Uterus (tissue), 4 donors: ENCODE results near the gene NOTO. TPM values are rescaled to one million over a fixed set of nuclear protein-coding genes. Genes with fewer than 3 reads are reported as not detected.

ENCODE experiments used
- DNase-seq, 2 donors: peaks; one replicate each; pipeline ENCODE4 v3.0.0-alpha.2; 2019 to 2020
- H3K27ac ChIP-seq, 2 donors: fragments of 200-600 bp; sonication (generic); 1 replicate in 1 of 2; 2 replicates in 1 of 2; pipeline ENCODE4 v1.5.1; 2016 to 2018
- H3K27me3 ChIP-seq, 2 donors: fragments of 200-600 bp; sonication (generic); one replicate each; pipeline ENCODE4 v1.5.1; 2018 to 2019; ENCODE audit warnings: control low read depth in 1 of 2
- H3K36me3 ChIP-seq, 2 donors: fragments of 200-600 bp; sonication (generic); one replicate each; pipeline ENCODE4 v1.5.1; 2019; ENCODE audit warnings: control low read depth in 1 of 2
- H3K4me1 ChIP-seq, 2 donors: fragments of 200-600 bp; sonication (generic); one replicate each; pipeline ENCODE4 v1.5.1; 2018 to 2019; ENCODE audit warnings: control low read depth in 1 of 2
- H3K4me3 ChIP-seq, 2 donors: fragments of 200-600 bp; sonication (generic); 1 replicate in 1 of 2; 2 replicates in 1 of 2; pipeline ENCODE4 v1.5.1; 2018 to 2019; ENCODE audit warnings: mild to moderate bottlenecking in 1 of 2
- H3K9me3 ChIP-seq, 2 donors: fragments of 200-600 bp; sonication (generic); one replicate each; pipeline ENCODE4 v1.5.1; 2019; ENCODE audit warnings: control low read depth in 1 of 2
- POLR2A ChIP-seq, 2 donors: fragments of 450-650 bp; IDR thresholded peaks; one replicate each; pipeline ENCODE4 v1.6.1; 2016; ENCODE audit warnings: antibody characterized with exemption in 2 of 2, mild to moderate bottlenecking in 1 of 2, moderate library complexity in 1 of 2
- intact Hi-C: fragments of 100-400 bp; cut with DNase I; formaldehyde crosslinking; loops from one replicate; pipeline ENCODE4 v1.15.1; 2023; ENCODE audit warnings: low total_unique reads
- total RNA-seq, 4 donors: library from RNA; depleted of rRNA in 3 of 4; stranded (reverse); fragments of >200 nt in 3 of 4; gene quantifications; one replicate each; pipeline versions ENCODE4 v1.1.0 to v1.2.4, GENCODE V29; 2014 to 2023
- TF ChIP-seq, protein P1 (sequence below), 4 experiments: fragments of 200-600 bp in 2 of 4; fragments of 450-650 bp in 2 of 4; sonication (generic) in 2 of 4; IDR thresholded peaks; one replicate each; pipeline ENCODE4 v1.5.1; 2016 to 2019; ENCODE audit warnings: antibody characterized with exemption in 4 of 4, mild to moderate bottlenecking in 2 of 4, moderate library complexity in 1 of 4
- donor health status: DM: yes; HTN: yes; CAD: no.

Gene NOTO
- total RNA-seq, 4 donors from 2014 or later = not detected

DNA sequence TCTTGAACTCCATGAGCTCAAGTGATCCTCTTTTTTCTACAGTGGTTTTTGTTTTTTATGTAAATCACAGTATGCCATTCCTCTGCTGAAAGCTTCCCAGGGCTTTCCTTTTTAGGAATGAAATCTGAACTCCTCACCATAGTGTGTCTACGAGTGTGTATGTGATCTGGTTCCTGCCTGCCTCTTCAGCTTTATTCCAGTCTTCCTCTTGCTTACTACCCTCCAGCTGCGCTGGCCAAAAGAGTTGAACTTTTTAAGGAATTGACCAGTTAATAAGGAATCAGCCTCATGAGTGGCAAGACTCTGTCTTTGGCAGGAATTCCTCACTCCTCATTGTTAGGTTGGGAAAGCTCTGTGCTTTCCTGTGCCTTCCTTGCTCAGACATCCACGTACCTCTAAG, 35.8 kb downstream of the NOTO start:
- TF ChIP-seq, protein P1, sequence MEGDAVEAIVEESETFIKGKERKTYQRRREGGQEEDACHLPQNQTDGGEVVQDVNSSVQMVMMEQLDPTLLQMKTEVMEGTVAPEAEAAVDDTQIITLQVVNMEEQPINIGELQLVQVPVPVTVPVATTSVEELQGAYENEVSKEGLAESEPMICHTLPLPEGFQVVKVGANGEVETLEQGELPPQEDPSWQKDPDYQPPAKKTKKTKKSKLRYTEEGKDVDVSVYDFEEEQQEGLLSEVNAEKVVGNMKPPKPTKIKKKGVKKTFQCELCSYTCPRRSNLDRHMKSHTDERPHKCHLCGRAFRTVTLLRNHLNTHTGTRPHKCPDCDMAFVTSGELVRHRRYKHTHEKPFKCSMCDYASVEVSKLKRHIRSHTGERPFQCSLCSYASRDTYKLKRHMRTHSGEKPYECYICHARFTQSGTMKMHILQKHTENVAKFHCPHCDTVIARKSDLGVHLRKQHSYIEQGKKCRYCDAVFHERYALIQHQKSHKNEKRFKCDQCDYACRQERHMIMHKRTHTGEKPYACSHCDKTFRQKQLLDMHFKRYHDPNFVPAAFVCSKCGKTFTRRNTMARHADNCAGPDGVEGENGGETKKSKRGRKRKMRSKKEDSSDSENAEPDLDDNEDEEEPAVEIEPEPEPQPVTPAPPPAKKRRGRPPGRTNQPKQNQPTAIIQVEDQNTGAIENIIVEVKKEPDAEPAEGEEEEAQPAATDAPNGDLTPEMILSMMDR (IDR thresholded peaks at IDR 0.05) = no peak
- no peak for TF ChIP-seq POLR2A (IDR thresholded peaks at IDR 0.05)
- Histone ChIP-seq H3K4me1 (peaks cover 0 to 9% of the 10 kb centered on the region in 2 donors), H3K27ac (no peak overlapping the region), H3K27me3 (no peaks in the 10 kb centered on the region), H3K36me3 (no peaks in the 10 kb centered on the region), H3K4me3 (no peak overlapping the region), H3K9me3 (no peaks in the 10 kb centered on the region)
- intact Hi-C loops = no loop called here
- no peak for DNase-seq

DNA sequence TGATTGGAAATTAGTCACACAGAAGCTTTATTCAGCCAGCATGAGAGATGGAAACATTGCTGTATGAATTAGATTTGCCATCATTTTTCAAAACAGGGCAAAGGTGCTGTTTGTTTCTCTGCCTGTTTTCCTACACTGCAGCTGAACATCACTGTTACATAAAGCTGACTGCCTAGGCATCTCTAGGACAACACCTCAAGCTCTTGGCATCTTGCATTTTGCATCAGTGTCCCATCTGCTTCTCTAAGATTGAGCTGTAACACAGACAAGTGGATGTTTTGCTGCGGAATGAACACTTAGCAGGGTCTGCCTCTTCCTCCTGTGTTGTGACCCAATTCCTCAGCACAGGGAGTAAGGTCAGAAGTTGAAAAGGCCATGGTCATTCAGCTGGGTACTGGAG, 36.6 kb downstream of the NOTO start:
- H3K4me1 ChIP-seq = peaks cover 0 to 9% of the 10 kb centered on the region in 2 donors
- H3K27ac ChIP-seq = no peak overlapping the region
- H3K9me3 ChIP-seq = no peaks in the 10 kb centered on the region
- no peaks in the 10 kb centered on the region for H3K27me3 ChIP-seq
- no peak for TF ChIP-seq POLR2A (IDR thresholded peaks at IDR 0.05)
- TF ChIP-seq, protein P1 (IDR thresholded peaks at IDR 0.05) = no peak
- intact Hi-C loops = no loop called here
- no peak overlapping the region for H3K4me3 ChIP-seq
- no peak for DNase-seq
- no peaks in the 10 kb centered on the region for H3K36me3 ChIP-seq

DNA sequence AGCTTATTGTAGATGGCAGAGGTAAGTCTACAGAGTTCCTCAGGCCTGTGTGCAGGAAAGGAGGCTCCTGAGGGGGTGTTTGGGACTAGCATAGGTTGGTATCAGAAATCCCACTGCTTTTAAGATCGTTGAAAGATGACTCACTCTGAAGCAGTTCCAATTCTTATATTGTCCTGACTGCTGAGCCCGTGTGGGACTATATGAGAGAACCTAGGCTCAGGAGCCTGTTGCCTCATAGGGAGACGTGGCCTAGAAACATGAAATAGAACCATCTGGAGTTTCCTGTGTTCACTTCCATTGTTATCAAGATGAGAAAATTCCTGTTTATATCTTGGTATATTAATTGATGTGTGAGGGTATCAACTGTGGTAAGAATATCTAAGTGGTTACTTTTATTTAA, 37.4 kb downstream of the NOTO start:
- no peaks in the 10 kb centered on the region for H3K9me3 ChIP-seq
- no peaks in the 10 kb centered on the region for H3K27me3 ChIP-seq
- H3K27ac ChIP-seq = no peak overlapping the region
- intact Hi-C loops = no loop called here
- H3K4me1 ChIP-seq = peaks cover 0 to 9% of the 10 kb centered on the region in 2 donors
- H3K4me3 ChIP-seq = no peak overlapping the region
- TF ChIP-seq, protein P1 (IDR thresholded peaks at IDR 0.05) = no peak
- no peak for TF ChIP-seq POLR2A (IDR thresholded peaks at IDR 0.05)
- no peaks in the 10 kb centered on the region for H3K36me3 ChIP-seq
- no peak for DNase-seq

DNA sequence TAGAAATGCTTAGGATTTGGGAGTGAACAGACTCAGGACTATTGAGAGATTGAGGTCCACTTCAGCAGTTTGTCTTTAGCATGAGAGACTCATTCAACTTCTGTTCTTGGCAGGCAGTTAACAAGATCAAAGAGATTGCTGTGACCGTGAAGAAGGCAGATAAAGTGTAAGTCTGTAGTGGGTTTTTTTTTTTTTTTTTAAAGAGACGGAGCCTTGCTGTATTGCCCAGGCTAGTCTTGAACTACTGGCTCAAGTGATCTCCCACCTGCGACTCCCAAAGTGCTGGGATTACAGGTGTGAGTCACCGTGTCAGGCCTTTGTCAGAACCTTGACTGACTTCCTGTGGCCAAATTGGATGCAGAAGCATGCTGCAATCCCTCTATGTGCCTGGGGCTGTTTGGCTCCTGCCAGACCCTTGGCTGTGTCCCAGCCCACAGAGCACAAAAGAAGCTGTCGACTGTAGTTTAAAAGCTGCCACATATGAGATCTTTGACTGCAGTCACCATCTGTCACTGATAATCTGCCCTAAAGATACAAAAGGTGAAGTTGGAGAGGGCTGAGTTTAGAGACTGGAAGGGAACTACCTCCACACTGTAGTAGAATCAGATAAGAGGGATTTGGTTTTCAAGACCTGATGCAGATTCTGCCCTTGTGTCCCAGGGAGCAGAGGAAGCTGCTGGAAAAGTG, 41.7 kb downstream of the NOTO start:
- no peaks in the 10 kb centered on the region for H3K4me1 ChIP-seq
- DNase-seq = no peak
- intact Hi-C loops = no loop called here
- no peaks in the 10 kb centered on the region for H3K36me3 ChIP-seq
- no peaks in the 10 kb centered on the region for H3K9me3 ChIP-seq
- no peaks in the 10 kb centered on the region for H3K27me3 ChIP-seq
- H3K4me3 ChIP-seq = no peak overlapping the region
- TF ChIP-seq, protein P1 (IDR thresholded peaks at IDR 0.05) = no peak
- no peak overlapping the region for H3K27ac ChIP-seq

DNA sequence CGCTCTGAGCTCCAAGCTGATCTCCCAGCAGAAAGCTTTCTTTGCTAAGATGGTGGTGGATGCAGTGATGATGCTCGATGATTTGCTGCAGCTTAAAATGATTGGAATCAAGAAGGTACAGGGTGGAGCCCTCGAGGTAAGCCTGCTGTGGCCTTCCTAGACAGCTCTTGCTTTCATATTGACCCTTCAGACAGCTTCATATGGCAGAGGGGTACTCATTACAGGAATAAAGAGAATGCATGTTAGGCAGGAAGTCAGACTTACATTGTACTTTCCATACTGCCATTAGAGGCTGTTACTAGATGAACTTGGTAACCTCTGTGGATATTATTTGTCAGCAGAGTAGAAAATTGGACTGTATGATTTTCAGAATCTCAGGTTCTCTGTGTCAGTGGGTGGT, 42.2 kb downstream of the NOTO start:
- H3K27ac ChIP-seq = no peak overlapping the region
- H3K4me1 ChIP-seq = no peaks in the 10 kb centered on the region
- no peaks in the 10 kb centered on the region for H3K36me3 ChIP-seq
- no peaks in the 10 kb centered on the region for H3K9me3 ChIP-seq
- no peaks in the 10 kb centered on the region for H3K27me3 ChIP-seq
- TF ChIP-seq POLR2A (IDR thresholded peaks at IDR 0.05) = no peak
- TF ChIP-seq, protein P1 (IDR thresholded peaks at IDR 0.05) = no peak
- intact Hi-C loops = no loop called here
- no peak for DNase-seq
- H3K4me3 ChIP-seq = no peak overlapping the region
